OCI-M2 (cell line): ENCODE data around the gene SHISA2.
"Not testable (repeated sequence)": the region's sequence is repeated elsewhere in the genome, so short reads cannot be mapped to it uniquely, and the experiment has no call there.

Source experiments
- DNase-seq: peaks from one replicate; lab custom pipeline; 2025; ENCODE audit not compliant: unreplicated experiment; lab: John Stamatoyannopoulos, UW

The SHISA2 gene

GRCh38 chr13:26051657-26052311 lies at the start of gene SHISA2:
Gene SHISA2 (minus strand): TSS chr13:26052016. CDS start chr13:26050975, 1,041 bp downstream.
- DNase-seq, result no peak

GRCh38 chr13:26095846-26096610 lies 44.2 kb upstream of the SHISA2 start:
- DNase-seq, result no peak

DNA sequence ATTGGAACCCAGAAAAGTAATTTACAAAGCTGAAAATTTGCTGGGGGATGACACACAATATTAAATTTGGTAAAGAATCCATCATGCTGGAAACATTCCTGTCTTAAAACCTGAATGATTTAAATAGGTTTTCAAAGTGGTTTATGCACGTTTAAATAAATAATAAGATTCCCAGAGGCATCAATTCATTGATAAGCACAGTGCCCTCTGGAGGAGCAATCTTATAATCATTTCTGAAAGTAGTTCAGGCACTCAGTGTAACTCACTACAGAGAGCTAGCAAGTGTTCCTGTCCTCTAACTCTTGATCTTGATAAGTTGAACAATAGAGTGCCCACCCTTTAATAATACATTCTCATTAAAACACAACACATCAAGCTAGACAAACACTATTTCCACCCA lies 43.5 kb upstream of the SHISA2 start:
- DNase-seq, result no peak

GRCh38 chr13:26076821-26077220 lies 25.0 kb upstream of the SHISA2 start:
- DNase-seq, result not testable (repeated sequence)

- DNase-seq, result no peak
Measured at GRCh38 chr13:26075498-26075897, 23.7 kb upstream of the SHISA2 start.

- DNase-seq, result no peak
Measured at GRCh38 chr13:26074706-26075105, 22.9 kb upstream of the SHISA2 start.

- not testable (repeated sequence) for DNase-seq
Measured at GRCh38 chr13:26072335-26072734, 20.5 kb upstream of the SHISA2 start.

GRCh38 chr13:26071691-26072090 lies 19.9 kb upstream of the SHISA2 start:
- no peak for DNase-seq

GRCh38 chr13:26069642-26070041 lies 17.8 kb upstream of the SHISA2 start:
- not testable (repeated sequence) for DNase-seq

DNA sequence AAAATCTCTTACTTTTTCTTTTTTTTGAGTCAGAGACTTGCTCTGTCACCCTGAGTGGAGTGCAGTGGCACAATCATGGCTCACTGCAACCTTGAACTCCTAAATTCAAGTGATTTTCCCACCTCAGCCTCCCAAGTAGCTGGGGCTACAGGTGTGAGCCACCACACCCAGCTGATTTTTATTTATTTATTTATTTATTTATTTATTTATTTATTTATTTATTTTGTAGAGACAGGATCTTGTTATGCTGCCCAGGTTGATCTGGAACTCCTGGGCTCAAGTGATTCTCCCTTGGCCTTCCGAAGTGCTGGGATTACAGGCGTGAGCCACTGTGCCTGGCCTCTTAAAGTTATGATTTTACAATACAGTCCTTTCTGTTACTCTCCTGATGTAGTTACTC lies 16.6 kb upstream of the SHISA2 start:
- DNase-seq, result not testable (repeated sequence)

DNA sequence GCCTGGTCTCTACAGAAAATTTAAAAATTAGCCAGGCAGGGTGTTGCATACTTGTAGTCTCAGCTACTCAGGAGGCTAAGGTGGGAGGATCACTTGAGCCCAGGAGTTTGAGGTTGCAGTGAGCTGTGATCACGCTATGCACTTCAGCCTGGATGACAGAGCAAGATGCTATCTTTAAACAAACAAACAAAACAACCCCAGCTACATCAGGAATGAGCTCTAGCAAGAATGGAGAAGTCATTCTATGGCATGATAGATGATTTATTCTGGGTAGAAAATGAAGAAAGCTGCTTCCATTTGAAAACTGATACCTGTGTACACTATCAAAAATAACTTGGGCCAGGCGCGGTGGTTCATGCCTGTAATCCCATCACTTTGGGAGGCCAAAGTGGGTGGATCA lies 15.8 kb upstream of the SHISA2 start:
- no peak for DNase-seq

GRCh38 chr13:26066492-26066891 lies 14.7 kb upstream of the SHISA2 start:
- not testable (repeated sequence) for DNase-seq

GRCh38 chr13:26062853-26063444 lies 11.1 kb upstream of the SHISA2 start:
- DNase-seq, result no peak

- no peak for DNase-seq
Measured at GRCh38 chr13:26061947-26062346, 10.1 kb upstream of the SHISA2 start.

DNA sequence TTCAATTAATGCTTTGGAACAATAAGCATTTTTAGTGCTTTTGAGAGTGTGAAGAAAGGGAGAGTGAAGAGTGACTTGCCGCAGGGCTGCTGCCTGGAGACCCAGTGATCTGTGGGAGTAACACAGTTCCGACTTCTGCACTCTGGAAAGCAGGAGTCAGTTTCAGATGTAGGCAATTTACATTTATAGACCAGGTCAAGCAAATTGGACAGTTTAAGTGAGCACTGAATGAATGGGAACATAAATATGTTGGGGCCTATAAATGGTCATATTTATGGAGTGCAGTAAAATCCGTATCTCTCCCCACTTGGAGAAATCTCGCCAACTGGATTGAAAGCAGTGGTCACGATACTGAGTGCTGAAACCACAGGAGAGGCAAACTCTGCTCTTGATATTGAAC lies 9.4 kb upstream of the SHISA2 start:
- DNase-seq, result no peak

GRCh38 chr13:26060357-26060756 lies 8.5 kb upstream of the SHISA2 start:
- DNase-seq, result no peak

DNA sequence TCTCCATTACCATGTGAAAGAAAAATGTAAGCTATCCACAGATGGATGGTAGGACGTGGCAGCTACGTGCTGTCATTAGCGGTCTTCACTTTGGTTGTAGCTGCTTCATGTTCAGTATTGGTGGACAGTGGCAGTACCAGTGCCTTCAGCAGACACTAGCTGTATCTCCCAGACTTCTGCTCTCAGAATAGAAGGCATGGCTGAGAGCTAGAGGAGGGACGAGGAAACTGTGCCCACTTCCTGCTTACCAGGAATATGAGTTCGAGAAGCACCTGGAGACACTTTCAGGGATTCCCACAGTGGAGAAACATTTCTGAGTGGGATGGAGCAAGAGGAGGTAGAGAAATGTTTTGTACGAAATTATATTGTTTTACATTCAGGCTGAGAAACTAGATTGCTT lies 6.9 kb upstream of the SHISA2 start:
- DNase-seq, result no peak

- DNase-seq, result no peak
Measured at GRCh38 chr13:26054896-26055295, 3.1 kb upstream of the SHISA2 start.

DNA sequence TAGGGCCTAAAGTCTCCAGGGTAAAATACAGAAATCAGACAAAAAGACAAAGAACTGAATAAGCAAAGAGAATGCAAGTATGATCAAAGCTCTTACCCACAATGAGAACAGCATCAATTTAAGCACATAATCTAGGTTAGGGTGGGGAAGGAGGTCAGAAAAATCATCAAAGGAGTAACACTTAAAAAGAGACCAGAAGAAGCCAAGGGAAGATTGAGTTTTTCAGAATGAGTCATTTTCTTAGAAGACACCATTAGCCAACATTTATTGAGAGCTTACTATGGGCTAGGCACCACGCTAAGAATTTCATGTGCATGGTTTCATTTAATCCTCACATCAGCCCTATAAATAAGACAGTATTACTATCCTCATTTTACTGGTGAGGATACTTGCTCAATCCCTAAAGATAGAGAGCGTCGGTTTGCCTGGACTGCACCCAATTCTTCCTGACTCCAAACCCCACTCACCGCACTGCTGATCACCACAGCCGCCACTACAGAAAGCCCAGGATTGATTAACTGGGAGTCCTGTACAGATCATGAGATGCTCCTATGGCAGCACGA lies 1.7 kb upstream of the SHISA2 start:
- no peak for DNase-seq

DNA sequence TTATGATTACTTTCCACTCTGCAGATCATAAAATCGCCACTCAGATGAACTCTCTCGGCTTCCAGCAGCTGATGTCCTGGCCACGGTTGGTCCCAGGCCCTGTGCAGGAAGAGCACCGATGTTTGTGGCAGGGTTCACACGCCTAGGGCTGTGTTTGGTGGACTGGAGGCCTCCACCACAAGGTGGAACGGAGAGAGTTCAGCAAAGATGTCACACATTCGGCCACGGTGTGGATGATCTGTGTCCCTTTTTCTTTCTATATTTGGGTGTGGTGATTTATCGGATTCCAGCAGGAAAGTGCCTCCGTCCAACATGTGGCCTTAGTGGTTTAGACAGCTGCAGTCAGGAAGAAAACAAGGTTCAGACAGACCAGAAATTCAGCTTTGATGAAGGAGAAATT lies 521 bp upstream of the SHISA2 start:
- no peak for DNase-seq

DNA sequence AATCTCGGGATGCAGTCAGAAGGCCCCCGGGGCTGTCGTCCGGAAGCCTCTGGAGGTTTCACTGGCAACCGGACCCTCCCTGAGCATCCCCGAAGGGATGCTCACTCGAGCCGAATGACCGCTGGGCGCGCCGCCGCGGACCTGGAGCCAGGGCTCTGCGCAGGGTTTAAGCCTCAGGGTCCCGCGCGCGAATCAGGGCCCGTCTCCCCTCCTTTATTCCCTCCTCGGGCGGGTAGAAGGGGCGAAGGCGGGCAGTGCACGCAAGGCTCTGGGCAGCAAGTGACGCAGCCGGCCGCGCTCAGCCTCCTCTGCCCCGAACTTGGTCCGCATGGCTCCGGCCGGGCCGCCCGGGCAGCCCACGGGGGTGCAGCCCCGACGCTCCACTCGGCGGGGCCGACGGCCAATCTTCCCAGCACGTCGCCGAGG lies 572 bp downstream of the SHISA2 start:
- DNase-seq, result no peak
